ENCODE measurements around the gene SCMH1.

GRCh38 chr1:41153750-41154274 lies 88.3 kb downstream of the SCMH1 start:
- TF ChIP-seq CTCF (IDR thresholded peaks at IDR 0.05) (no peak), POLR2A (IDR thresholded peaks at IDR 0.05) (no peak)
